ENCODE measurements around the gene UCP1. TPM values are rescaled to one million over a fixed set of nuclear protein-coding genes. Genes with fewer than 3 reads are reported as not detected.

The UCP1 gene, protein sequence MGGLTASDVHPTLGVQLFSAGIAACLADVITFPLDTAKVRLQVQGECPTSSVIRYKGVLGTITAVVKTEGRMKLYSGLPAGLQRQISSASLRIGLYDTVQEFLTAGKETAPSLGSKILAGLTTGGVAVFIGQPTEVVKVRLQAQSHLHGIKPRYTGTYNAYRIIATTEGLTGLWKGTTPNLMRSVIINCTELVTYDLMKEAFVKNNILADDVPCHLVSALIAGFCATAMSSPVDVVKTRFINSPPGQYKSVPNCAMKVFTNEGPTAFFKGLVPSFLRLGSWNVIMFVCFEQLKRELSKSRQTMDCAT
- total RNA-seq = not detected

DNA sequence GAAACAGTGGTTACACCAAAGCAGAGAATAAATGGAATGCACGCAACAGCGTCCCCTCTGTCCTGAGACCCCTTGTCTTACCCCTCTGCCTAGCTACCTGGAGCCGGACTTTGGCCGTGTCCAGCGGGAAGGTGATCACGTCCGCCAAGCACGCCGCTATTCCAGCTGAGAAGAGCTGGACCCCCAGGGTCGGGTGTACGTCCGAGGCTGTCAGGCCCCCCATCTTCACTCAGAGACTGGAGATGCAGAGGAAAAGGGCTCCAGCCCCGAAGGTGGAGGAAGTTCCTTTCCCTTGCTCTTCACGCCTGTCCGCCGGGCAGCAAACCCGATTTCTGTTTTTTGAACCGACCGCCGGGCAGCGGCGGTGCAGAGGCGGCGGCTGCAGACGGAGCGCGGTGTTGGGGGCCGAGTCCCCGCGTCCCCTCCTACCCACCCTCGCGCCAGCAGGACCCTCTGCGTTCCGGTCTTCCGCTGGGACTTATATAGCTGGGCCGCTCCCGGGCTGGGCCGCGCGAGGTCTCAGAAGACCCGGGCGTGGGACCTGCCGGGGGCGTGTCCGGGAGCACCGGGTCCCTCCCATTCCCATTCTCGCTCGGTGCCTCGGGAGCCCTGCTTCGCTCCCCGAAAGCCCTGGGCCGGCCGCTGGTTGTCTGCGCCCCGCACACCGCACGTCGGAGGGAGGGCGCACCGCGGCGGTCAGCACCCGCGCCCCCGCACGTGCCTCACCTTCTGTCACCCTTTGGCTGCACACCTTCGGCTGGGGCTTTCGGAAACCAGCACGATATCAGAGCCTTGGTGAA lies at the start of gene UCP1:
TSS of gene UCP1 (minus strand) at position 455 of the 800 bp plus-strand sequence. CDS start at position 223, 232 bp downstream.
- DNase-seq = no peak
- Mint-ChIP-seq H3K4me1 (ENCODE audit: low read depth) (peaks cover 25% of the 10 kb centered on the region), H3K36me3 (ENCODE audit: low read depth) (peaks cover 4% of the 10 kb centered on the region), H3K4me3 (peak within 1 kb of the TSS; percentile 63), H3K27me3 (ENCODE audit: low read depth) (peaks cover 49% of the 10 kb centered on the region), H3K9me3 (peaks cover 12% of the 10 kb centered on the region), H3K27ac (no peak within 1 kb of the TSS)
- CTCF ChIA-PET = no interaction called here
- intact Hi-C loops (cut with micrococcal nuclease) = no loop called here

DNA sequence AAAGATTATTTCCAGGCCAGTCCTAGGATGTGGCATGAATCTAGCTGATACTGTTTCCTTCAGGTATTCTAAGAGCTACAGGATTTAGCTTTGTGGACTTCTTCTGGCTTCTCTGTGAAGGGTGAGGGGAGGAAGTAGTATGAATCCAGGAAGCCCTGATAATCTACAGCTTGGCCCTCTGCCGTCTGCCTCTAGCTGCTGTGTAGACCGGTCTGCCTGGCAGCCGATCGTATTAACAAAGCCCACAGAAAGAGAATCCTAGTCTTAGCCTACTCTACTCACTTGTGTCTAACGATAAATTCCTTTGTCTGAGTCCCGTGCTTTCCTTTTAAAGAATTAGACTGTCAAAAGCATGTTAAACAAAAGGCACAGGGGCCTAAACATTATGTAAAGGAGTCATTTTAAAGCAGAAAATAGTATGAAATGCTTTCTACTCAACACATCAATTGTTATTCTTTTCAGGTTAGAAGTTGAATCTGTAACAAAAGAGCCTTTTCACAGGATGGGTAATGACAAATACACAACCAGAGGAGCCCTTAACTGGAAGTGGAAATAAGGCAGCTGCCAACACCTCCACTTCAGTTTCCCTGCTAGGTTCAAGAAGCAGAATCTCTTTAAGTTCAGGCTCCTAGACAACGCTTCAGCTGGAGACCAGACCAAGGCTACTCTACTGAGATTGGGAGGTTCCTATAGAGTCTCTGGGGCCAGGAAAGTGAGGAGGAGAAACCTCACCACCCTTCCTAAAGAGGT lies 48.9 kb upstream of the UCP1 start:
- no peak overlapping the region for H3K4me3 Mint-ChIP-seq
- intact Hi-C loops (cut with micrococcal nuclease) = loop anchor here (10.0 kb wide), 1 partner anchor 883 kb away; no protein-coding TSS in a partner anchor
- H3K27me3 Mint-ChIP-seq (ENCODE audit: low read depth) = peaks cover 3% of the 10 kb centered on the region
- DNase-seq = no peak
- H3K9me3 Mint-ChIP-seq = no peaks in the 10 kb centered on the region
- CTCF ChIA-PET = no interaction called here
- no peaks in the 10 kb centered on the region for H3K4me1 Mint-ChIP-seq (ENCODE audit: low read depth)
- H3K36me3 Mint-ChIP-seq (ENCODE audit: low read depth) = no peaks in the 10 kb centered on the region
- no peak overlapping the region for H3K27ac Mint-ChIP-seq

DNA sequence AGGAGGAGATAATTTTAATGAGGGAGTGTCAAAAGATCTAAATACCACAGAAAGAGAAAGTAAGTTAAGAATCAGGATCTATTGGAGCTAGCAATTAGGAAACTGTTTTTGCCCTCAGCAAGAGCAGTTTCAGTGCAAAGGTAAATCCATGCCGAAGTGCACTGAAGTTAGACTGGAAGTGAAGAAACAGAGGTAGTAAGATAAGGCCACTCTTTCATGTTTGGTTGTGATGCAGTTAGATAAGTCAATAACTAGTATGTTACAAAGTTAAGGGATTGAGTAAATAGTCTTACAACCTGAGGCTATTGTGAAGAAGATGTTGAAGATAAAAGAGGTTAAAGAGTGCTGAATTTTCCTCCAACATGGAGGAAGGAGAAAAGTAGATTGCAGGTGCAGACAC lies 46.7 kb upstream of the UCP1 start:
- Mint-ChIP-seq H3K9me3 (no peaks in the 10 kb centered on the region), H3K27me3 (ENCODE audit: low read depth) (peaks cover 3% of the 10 kb centered on the region), H3K4me3 (no peak overlapping the region), H3K27ac (no peak overlapping the region), H3K4me1 (ENCODE audit: low read depth) (no peaks in the 10 kb centered on the region), H3K36me3 (ENCODE audit: low read depth) (no peaks in the 10 kb centered on the region)
- intact Hi-C loops (cut with micrococcal nuclease) = loop anchor here (10.0 kb wide), 1 partner anchor 881 kb away; no protein-coding TSS in a partner anchor
- CTCF ChIA-PET = no interaction called here
- no peak for DNase-seq

DNA sequence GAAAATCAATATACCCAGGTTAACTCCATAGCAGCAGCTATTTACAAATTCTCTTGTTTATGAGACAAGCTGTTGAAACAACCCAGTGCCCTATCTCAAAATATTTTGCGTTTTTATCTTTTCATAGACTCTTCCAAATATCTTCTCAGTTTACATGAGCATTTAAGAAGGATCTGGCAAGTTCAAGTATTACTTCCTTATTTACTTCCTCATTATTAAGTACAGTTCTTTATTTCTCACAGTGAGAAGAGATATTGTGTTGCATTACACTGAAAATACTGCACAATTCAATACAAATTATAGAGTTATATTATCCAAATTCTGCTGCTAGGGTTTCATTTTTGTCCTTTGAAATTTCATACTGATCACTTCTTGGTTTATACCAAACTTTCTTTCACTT lies 43.6 kb upstream of the UCP1 start:
- no peak overlapping the region for H3K4me3 Mint-ChIP-seq
- intact Hi-C loops (cut with micrococcal nuclease) = loop anchor here (10.0 kb wide), 1 partner anchor 878 kb away; no protein-coding TSS in a partner anchor
- CTCF ChIA-PET = interaction anchor here (0.8 kb wide), 1 partner anchor 25 kb away, joined by 4 read pairs; no protein-coding TSS in a partner anchor

DNA sequence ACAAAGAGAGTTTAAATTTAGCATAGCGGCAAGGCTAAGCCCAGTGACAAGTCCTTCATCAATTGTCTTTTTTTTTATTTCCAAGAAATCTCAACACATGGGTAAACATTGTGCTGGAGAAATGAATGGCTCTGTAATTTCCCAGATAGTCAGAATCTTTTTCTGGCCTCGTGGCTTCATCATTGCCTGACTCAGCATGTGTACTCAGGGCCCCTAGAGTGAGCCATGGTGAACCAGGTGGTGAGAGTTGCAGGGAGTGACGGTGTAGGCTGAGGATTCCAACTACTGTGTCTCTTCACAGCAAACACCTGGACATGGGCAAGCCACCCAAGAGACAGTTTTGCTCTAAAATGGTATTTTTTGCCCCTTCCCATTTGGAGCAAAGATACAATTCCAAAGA lies 43.1 kb upstream of the UCP1 start:
- H3K36me3 Mint-ChIP-seq (ENCODE audit: low read depth) = no peaks in the 10 kb centered on the region
- CTCF ChIA-PET = interaction anchor here (0.8 kb wide), 1 partner anchor 25 kb away, joined by 4 read pairs; no protein-coding TSS in a partner anchor
- no peaks in the 10 kb centered on the region for H3K27me3 Mint-ChIP-seq (ENCODE audit: low read depth)
- no peak overlapping the region for H3K27ac Mint-ChIP-seq
- H3K4me3 Mint-ChIP-seq = no peak overlapping the region
- no peak for DNase-seq
- H3K9me3 Mint-ChIP-seq = no peaks in the 10 kb centered on the region
- H3K4me1 Mint-ChIP-seq (ENCODE audit: low read depth) = peaks cover 1% of the 10 kb centered on the region
- intact Hi-C loops (cut with micrococcal nuclease) = loop anchor here (10.0 kb wide), 1 partner anchor 877 kb away; no protein-coding TSS in a partner anchor

More for the DNA sequence above, 43.6 kb upstream of the UCP1 start:
- Mint-ChIP-seq H3K27ac (no peak overlapping the region), H3K9me3 (no peaks in the 10 kb centered on the region), H3K36me3 (ENCODE audit: low read depth) (no peaks in the 10 kb centered on the region), H3K27me3 (ENCODE audit: low read depth) (no peaks in the 10 kb centered on the region), H3K4me1 (ENCODE audit: low read depth) (peaks cover 1% of the 10 kb centered on the region)
- no peak for DNase-seq

DNA sequence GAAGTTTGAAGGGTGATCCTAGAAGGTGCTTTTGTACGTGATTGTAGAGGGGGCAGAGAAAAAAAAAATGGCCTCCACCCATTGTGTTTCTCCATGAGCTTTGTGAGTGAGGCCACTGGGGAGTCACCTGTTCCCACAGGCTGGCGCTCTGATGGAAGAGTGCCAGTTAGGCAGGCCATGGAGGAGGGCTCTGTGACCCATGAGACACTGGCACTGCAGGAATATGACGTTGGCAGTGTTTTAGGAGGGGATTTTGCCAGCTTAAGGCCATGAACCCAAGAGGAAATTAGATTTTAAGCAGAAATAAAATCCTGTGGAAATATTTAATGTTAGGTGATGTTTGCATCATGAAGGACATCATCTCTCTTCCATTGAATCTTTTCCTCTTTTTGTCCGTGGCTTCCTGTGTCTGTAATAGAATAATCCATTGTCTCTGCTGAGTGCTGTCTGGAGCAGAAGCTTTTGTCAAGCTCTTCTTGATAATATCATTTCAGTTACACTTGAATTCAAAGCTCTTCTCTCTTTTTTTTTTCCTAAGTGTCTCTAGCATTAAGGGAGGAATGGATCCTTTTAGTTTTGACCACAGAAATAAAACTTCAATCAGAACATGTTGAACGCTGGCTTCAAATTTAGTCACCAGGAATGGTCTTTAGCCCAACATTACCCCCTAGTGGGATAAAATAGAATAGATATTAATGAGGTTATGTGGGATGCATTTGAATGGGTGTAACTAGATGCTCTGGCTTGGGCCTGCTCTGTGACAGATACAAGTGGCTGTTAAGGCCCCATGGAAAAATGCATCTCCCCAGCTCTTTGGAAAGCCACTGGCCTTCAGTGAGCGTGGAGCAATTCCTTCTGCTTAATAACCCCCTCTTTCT lies 41.0 kb upstream of the UCP1 start:
- no peaks in the 10 kb centered on the region for H3K36me3 Mint-ChIP-seq (ENCODE audit: low read depth)
- no peak overlapping the region for H3K4me3 Mint-ChIP-seq
- H3K27me3 Mint-ChIP-seq (ENCODE audit: low read depth) = peaks cover 6% of the 10 kb centered on the region
- H3K4me1 Mint-ChIP-seq (ENCODE audit: low read depth) = peaks cover 1% of the 10 kb centered on the region
- no peaks in the 10 kb centered on the region for H3K9me3 Mint-ChIP-seq
- H3K27ac Mint-ChIP-seq = no peak overlapping the region
- CTCF ChIA-PET = interaction anchor here (0.6 to 4.4 kb wide), 33 partner anchors 8 to 996 kb away, joined by 3 to 51 read pairs (median 3); partner anchors contain the start of gene ELMOD2
- intact Hi-C loops (cut with micrococcal nuclease) = loop anchor here (1.0 to 10.0 kb wide), 6 partner anchors 86 to 875 kb away; partner anchors contain the start of gene CLGN
- no peak for DNase-seq

DNA sequence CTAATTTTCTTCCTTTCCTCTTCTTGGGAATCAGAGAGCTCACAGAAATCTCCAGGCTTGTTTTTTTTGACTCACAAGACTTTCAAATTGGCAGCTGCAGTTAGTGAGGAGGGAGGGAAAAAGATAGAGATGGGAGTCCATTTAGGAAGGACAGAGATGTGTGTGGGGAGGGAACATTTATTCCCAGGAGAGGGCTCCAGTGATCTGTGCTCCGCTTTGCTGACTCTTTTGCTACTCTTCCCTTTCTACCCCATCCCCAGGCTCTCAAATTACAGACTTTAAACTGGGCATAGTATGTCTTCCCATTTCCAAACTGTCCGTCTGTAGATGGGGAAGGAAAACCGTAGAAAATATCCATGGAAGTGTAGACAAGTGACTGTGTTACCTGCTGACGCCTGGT lies 39.1 kb upstream of the UCP1 start:
- H3K36me3 Mint-ChIP-seq (ENCODE audit: low read depth) = no peaks in the 10 kb centered on the region
- intact Hi-C loops (cut with micrococcal nuclease) = no loop called here
- H3K4me3 Mint-ChIP-seq = no peak overlapping the region
- H3K27ac Mint-ChIP-seq = no peak overlapping the region
- H3K27me3 Mint-ChIP-seq (ENCODE audit: low read depth) = peaks cover 6% of the 10 kb centered on the region
- CTCF ChIA-PET = interaction anchor here (0.7 to 4.4 kb wide), 5 partner anchors 19 to 278 kb away, joined by 3 to 51 read pairs (median 6); partner anchors contain the start of gene ELMOD2
- no peak for DNase-seq
- peaks cover 1% of the 10 kb centered on the region for H3K4me1 Mint-ChIP-seq (ENCODE audit: low read depth)
- no peaks in the 10 kb centered on the region for H3K9me3 Mint-ChIP-seq

DNA sequence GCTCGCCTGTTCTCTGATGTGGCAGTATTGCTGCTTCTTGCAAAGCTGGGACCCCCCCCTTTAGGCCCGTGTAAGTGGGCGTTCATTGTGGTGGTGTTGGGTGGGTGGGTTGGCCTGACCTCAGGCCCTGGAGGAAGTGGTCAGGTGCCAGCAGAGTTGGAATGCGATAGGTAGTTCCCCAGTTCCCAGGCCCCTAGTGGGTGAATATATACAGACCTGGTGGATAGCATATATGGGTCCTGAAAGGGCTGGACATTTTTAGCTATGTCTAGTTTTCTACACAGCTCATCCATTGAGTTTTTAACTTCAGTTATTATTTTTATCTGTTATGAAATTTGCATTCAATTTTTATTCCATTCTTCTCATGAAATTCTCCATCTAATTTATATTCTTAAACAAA lies 35.8 kb upstream of the UCP1 start:
- no peak overlapping the region for H3K4me3 Mint-ChIP-seq
- H3K9me3 Mint-ChIP-seq = no peaks in the 10 kb centered on the region
- H3K27ac Mint-ChIP-seq = no peak overlapping the region
- no peaks in the 10 kb centered on the region for H3K36me3 Mint-ChIP-seq (ENCODE audit: low read depth)
- intact Hi-C loops (cut with micrococcal nuclease) = no loop called here
- no peak for DNase-seq
- H3K4me1 Mint-ChIP-seq (ENCODE audit: low read depth) = peaks cover under 1% of the 10 kb centered on the region
- H3K27me3 Mint-ChIP-seq (ENCODE audit: low read depth) = peaks cover 6% of the 10 kb centered on the region
- CTCF ChIA-PET = interaction anchor here (0.9 kb wide), 1 partner anchor 80 kb away, joined by 4 read pairs; the partner anchor contains the start of gene ELMOD2

DNA sequence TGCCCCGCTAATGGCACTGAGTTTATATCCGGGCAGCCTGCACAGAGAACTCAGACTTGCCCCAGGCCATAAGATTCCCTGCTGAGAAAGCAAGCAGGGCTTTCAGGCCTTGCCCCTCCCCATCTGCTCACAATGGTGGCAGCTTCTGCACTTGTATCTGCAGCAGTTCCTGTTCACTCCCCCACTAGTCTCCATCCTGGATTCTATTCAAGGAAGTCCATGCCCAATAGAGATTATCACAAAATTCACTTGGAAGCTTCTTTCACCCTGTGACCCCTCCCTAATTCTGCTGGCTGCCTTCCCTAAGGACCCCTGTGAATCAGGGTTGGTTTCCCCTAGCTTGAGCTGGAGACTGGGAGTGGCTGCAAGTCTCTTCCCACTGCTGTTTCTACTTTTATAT lies 34.5 kb upstream of the UCP1 start:
- intact Hi-C loops (cut with micrococcal nuclease) = no loop called here
- Mint-ChIP-seq H3K27ac (peak overlapping the region; percentile 35), H3K4me3 (no peak overlapping the region), H3K27me3 (ENCODE audit: low read depth) (peaks cover 6% of the 10 kb centered on the region), H3K4me1 (ENCODE audit: low read depth) (no peaks in the 10 kb centered on the region), H3K9me3 (no peaks in the 10 kb centered on the region), H3K36me3 (ENCODE audit: low read depth) (no peaks in the 10 kb centered on the region)
- no peak for DNase-seq
- CTCF ChIA-PET = interaction anchor here (1.3 kb wide), 1 partner anchor 243 kb away, joined by 3 read pairs; no protein-coding TSS in a partner anchor

DNA sequence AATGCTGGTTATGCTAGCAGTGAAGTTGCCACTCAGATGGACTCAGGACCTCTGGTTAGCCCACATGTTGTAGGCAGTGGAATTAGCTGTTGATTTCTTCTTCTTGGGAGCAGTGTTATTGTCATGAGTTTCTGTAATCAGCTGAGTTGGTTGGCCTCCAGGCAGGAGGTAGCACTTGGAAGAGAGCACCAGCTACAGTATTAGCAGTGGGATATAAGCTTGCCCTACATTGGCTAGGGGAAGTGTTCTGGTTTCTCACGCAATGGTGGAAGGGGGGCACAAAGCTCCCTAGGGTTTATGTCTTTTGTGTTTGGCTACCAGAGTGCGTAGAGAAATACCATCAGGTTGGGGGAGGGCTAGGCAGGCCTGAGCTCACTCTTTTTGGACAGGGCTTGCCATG lies 34.0 kb upstream of the UCP1 start:
- no peak overlapping the region for H3K4me3 Mint-ChIP-seq
- no peak for DNase-seq
- no peaks in the 10 kb centered on the region for H3K4me1 Mint-ChIP-seq (ENCODE audit: low read depth)
- no peaks in the 10 kb centered on the region for H3K9me3 Mint-ChIP-seq
- no peaks in the 10 kb centered on the region for H3K36me3 Mint-ChIP-seq (ENCODE audit: low read depth)
- H3K27me3 Mint-ChIP-seq (ENCODE audit: low read depth) = peaks cover 6% of the 10 kb centered on the region
- H3K27ac Mint-ChIP-seq = no peak overlapping the region
- intact Hi-C loops (cut with micrococcal nuclease) = no loop called here
- CTCF ChIA-PET = interaction anchor here (1.3 kb wide), 1 partner anchor 243 kb away, joined by 3 read pairs; no protein-coding TSS in a partner anchor

DNA sequence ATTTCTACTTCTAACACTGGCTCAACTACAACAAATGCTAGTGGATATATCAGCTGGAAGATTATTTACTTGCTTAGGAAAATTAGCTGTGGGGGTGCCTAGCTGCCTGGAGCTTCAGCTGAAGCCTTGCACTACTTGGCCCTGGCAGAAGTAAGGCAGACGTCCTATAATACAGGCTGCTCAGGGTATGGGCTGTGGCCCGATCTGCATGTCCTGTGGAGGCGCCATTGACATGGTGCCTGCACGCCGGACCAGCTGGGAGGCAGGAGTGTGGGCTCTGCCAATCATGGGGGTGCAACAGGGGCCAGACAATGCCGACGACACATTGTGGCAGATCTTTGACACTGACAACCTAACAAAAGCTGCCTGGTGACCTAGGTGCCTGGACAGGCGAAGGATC lies 31.6 kb upstream of the UCP1 start:
- Mint-ChIP-seq H3K9me3 (no peaks in the 10 kb centered on the region), H3K4me1 (ENCODE audit: low read depth) (no peaks in the 10 kb centered on the region), H3K36me3 (ENCODE audit: low read depth) (no peaks in the 10 kb centered on the region), H3K27ac (no peak overlapping the region), H3K4me3 (no peak overlapping the region), H3K27me3 (ENCODE audit: low read depth) (no peaks in the 10 kb centered on the region)
- no peak for DNase-seq
- CTCF ChIA-PET = interaction anchor here (1.1 kb wide), 1 partner anchor 9 kb away, joined by 4 read pairs; no protein-coding TSS in a partner anchor
- intact Hi-C loops (cut with micrococcal nuclease) = no loop called here

Data from activated naive CD4-positive, alpha-beta T cell treated with anti-CD3 and anti-CD28 coated beads for 36 hours (primary cell).